Endothelial cell of umbilical vein (primary cell): ENCODE measurements around the gene C12orf43. TPM values are rescaled to one million over a fixed set of nuclear protein-coding genes. Genes with fewer than 3 reads are reported as not detected.

Experiments used
- BruUV-seq: library from RNA; stranded (reverse); fragments of 400-500 nt; replicated peaks from 2 replicates; lab custom pipeline; 2021; lab: Mats Ljungman, UMichigan
- CTCF ChIA-PET: fragments of 300-600, 350-600 bp; sonication (Branson Sonifier 250); formaldehyde crosslinking; loops from one replicate; lab custom pipeline; 2021; ENCODE audit warnings: antibody characterized with exemption, inconsistent platforms; lab: Charles Lee
- POLR2A ChIA-PET: fragments of 300-600, 350-600 bp; sonication (Branson Sonifier 250); formaldehyde crosslinking; loops from one replicate; lab custom pipeline; 2021; ENCODE audit warnings: antibody characterized with exemption, inconsistent platforms; lab: Charles Lee
- DNase-seq: peaks from one replicate; pipeline ENCODE4 v3.0.0-alpha.2; 2011; ENCODE audit warnings: low read depth, low spot score
- FAIRE-seq: peaks from 2 replicates; lab custom pipeline; 2011; peaks lifted over from hg19 to GRCh38; lab: Jason Lieb, UNC
- H2AFZ ChIP-seq: 2 replicates; pipeline ENCODE4 v1.6.0; 2012; ENCODE audit warnings: low read depth, low read length, control low read depth, inconsistent platforms
- H3K27ac ChIP-seq: 2 replicates; pipeline ENCODE4 v1.5.1; 2011; ENCODE audit warnings: low read depth, mild to moderate bottlenecking, control low read depth, low read length, moderate library complexity; ENCODE audit not compliant: insufficient read depth
- H3K27me3 ChIP-seq, 2 experiments: 2 replicates each; pipeline versions ENCODE4 v1.6.0 to v1.6.1; 2011; ENCODE audit warnings: low read length in 2 of 2, mixed read lengths in 1 of 2; ENCODE audit not compliant: control insufficient read depth in 2 of 2, insufficient read depth in 2 of 2
- H3K36me3 ChIP-seq, 2 experiments: 2 replicates in 1 of 2; 3 replicates in 1 of 2; pipeline ENCODE4 v1.5.1; 2011; ENCODE audit warnings: low read length in 2 of 2, mild to moderate bottlenecking in 1 of 2, moderate library complexity in 1 of 2; ENCODE audit not compliant: control insufficient read depth in 2 of 2, insufficient read depth in 2 of 2; ENCODE audit errors: extremely low read depth in 1 of 2
- H3K4me1 ChIP-seq: 3 replicates; pipeline ENCODE4 v1.5.1; 2011; ENCODE audit warnings: mild to moderate bottlenecking, low read length; ENCODE audit not compliant: control insufficient read depth, insufficient read depth; ENCODE audit errors: extremely low read depth
- H3K4me2 ChIP-seq: 2 replicates; pipeline ENCODE4 v1.6.1; 2011; ENCODE audit warnings: low read length, control low read depth, mixed read lengths; ENCODE audit not compliant: insufficient read depth
- H3K4me3 ChIP-seq, 3 experiments: fragments of 200-600 bp in 1 of 3; sonication (generic), shearing (Covaris generic) in 1 of 3; replicated peaks in 1 of 3; 2 replicates each; pipeline ENCODE4 v1.5.1; 2011 to 2016; ENCODE audit warnings: control low read depth in 3 of 3, low read length in 3 of 3, mild to moderate bottlenecking in 2 of 3, inconsistent platforms in 1 of 3, low read depth in 1 of 3, moderate library complexity in 1 of 3; ENCODE audit not compliant: insufficient read depth in 1 of 3
- H3K79me2 ChIP-seq: 2 replicates; pipeline ENCODE4 v1.6.0; 2012; ENCODE audit warnings: low read length, inconsistent platforms; ENCODE audit not compliant: control insufficient read depth, insufficient read depth
- H3K9ac ChIP-seq: replicated peaks from 2 replicates; pipeline ENCODE3; 2011; ENCODE audit warnings: low read length, control low read depth; ENCODE audit not compliant: insufficient read depth; ENCODE audit errors: extremely low read depth
- H3K9me1 ChIP-seq: replicated peaks from 3 replicates; pipeline ENCODE4 v1.6.0; 2011; ENCODE audit warnings: mild to moderate bottlenecking, low read length; ENCODE audit not compliant: control insufficient read depth, insufficient read depth; ENCODE audit errors: extremely low read depth
- H3K9me3 ChIP-seq: replicated peaks from 2 replicates; pipeline ENCODE4 v1.5.1; 2012; ENCODE audit warnings: low read length, inconsistent platforms; ENCODE audit not compliant: control insufficient read depth, insufficient read depth
- H4K20me1 ChIP-seq: replicated peaks from 2 replicates; pipeline ENCODE3; 2011; ENCODE audit warnings: mild to moderate bottlenecking, low read length; ENCODE audit not compliant: control insufficient read depth, insufficient read depth; ENCODE audit errors: extremely low read depth
- CTCF ChIP-seq, 2 donors: IDR thresholded peaks; 1 replicate in 1 of 2; 2 replicates in 1 of 2; pipeline ENCODE4 v1.5.1; 2011; ENCODE audit warnings: low read length in 2 of 2, mild to moderate bottlenecking in 2 of 2, moderate library complexity in 2 of 2, control low read depth in 1 of 2, inconsistent platforms in 1 of 2, low read depth in 1 of 2; ENCODE audit not compliant: insufficient read depth in 1 of 2; ENCODE audit errors: extremely low read depth in 1 of 2
- FOS ChIP-seq: IDR thresholded peaks from 2 replicates; pipeline ENCODE4 v1.6.1; 2011; ENCODE audit warnings: mild to moderate bottlenecking, low read length, moderate library complexity, borderline replicate concordance; ENCODE audit not compliant: insufficient read depth
- MAX ChIP-seq: IDR thresholded peaks from 2 replicates; pipeline ENCODE4 v1.6.1; 2011; ENCODE audit not compliant: insufficient read depth, insufficient read length
- dilution Hi-C: fragments of 300-500 bp; cut with MboI; formaldehyde crosslinking; loops from one replicate; pipeline ENCODE4 v1.15.0; 2019; ENCODE audit warnings: low sequenced_read_pairs; ENCODE audit not compliant: extremely low pct_ligation_motif_present
- intact Hi-C: fragments of 100-400 bp; cut with micrococcal nuclease; formaldehyde crosslinking; loops from one replicate; pipeline ENCODE4 v1.10.0; 2022
- polyA plus RNA-seq, 4 experiments: library from polyadenylated mRNA; depleted of rRNA in 3 of 4; stranded (reverse) in 3 of 4; unstranded in 1 of 4; fragments of >200 nt; gene quantifications; 2 replicates each; pipeline versions ENCODE4 v1.2.1 to v1.2.3, GENCODE V29; 2011 to 2012; ENCODE audit warnings: missing spikeins in 1 of 4
- total RNA-seq: library from RNA; stranded (reverse); gene quantifications from 2 replicates; pipeline ENCODE4 v1.2.3, GENCODE V29; 2021

The C12orf43 gene
- total and polyA plus RNA-seq, 2 donors (not counting 3 experiments of a cell fraction or from before 2014, with no cell fraction given): 12.3 to 24.7 TPM

GRCh38 chr12:121005346-121005815, 10.9 kb downstream of the C12orf43 start:
- no TSS peak for BruUV-seq
- CTCF ChIA-PET: interaction anchor here (0.9 to 2.5 kb wide), 13 partner anchors 8 to 358 kb away, joined by 3 to 19 read pairs (median 5); no protein-coding TSS in a partner anchor

More at GRCh38 chr12:121005346-121005815, 10.9 kb downstream of the C12orf43 start:
- DNase-seq (peak; percentile 61), FAIRE-seq (peak; percentile 82)
- Histone ChIP-seq H4K20me1 (no peaks in the 10 kb centered on the region), H3K4me2 (no peak overlapping the region), H3K9ac (no peak overlapping the region), H3K4me3 (no peak overlapping the region), H3K9me3 (no peaks in the 10 kb centered on the region), H3K79me2 (no peaks in the 10 kb centered on the region), H3K27ac (no peak overlapping the region), H3K27me3 (no peaks in the 10 kb centered on the region), H2AFZ (no peak overlapping the region), H3K36me3 (peaks cover 4 to 26% of the 10 kb centered on the region in 2 experiments), H3K4me1 (no peaks in the 10 kb centered on the region), H3K9me1 (no peaks in the 10 kb centered on the region)
- dilution Hi-C loops (no loop called here), intact Hi-C loops (loop anchor here (1.0 kb wide), 3 partner anchors 91 to 225 kb away; no protein-coding TSS in a partner anchor)
- no peak for TF ChIP-seq FOS
- peak; percentile 78 to 89 for TF ChIP-seq CTCF (IDR thresholded peaks at IDR 0.05; ENCODE audit: extremely low read depth in 1 of 2, insufficient read depth in 1 of 2, low read depth in 1 of 2, low read length in 2 of 2)
- TF ChIP-seq MAX: no peak
- POLR2A ChIA-PET: no interaction called here
